HG03439 (cell line): ENCODE data around the gene APC2.
A peak's percentile ranks its signal among the peaks of the same experiment; 100 is the strongest.
"Not testable (repeated sequence)": the region's sequence is repeated elsewhere in the genome, so short reads cannot be mapped to it uniquely, and the experiment has no call there.

ENCODE experiments used
- ATAC-seq: cut with Tn5 transposase; IDR thresholded peaks from one replicate; pipeline ENCODE4 v1.9.1; 2021; ENCODE audit warnings: mild to moderate bottlenecking, moderate library complexity; ENCODE audit not compliant: unreplicated experiment

APC2 gene

DNA sequence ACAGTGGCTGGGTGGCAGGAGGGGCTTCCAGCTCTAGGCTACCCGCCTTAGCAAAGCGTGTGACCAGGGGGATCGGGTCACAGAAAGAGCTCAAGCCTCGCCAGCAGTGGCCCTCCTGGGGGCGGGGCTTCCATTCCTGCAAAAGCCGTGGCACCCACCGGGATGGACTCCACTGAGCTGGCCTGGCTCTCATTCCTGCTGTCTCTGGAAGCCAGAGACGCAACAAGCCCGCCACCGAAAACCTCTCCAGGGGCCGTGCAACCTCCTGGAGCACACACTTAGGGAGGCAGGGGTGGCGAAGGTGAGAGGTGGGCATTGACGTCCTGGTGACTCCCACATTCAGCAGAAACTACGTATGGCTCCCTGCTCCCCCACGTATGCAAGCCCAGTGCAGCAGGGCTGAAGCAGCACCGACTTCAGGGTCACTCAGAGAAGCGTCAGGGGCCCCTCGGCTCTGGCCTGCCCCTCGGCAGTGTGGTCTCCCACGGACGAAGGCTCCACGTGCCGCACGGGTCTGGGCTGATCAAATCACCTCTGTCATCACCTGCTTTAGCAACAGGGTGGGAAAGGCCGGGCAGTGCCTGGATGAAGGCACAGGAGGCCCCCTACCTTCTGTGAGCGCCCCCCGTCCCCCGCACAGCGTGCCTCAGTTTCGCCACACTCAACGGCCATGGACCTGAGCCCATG is 26.0 kb downstream of the APC2 start:
- ATAC-seq: no peak

DNA sequence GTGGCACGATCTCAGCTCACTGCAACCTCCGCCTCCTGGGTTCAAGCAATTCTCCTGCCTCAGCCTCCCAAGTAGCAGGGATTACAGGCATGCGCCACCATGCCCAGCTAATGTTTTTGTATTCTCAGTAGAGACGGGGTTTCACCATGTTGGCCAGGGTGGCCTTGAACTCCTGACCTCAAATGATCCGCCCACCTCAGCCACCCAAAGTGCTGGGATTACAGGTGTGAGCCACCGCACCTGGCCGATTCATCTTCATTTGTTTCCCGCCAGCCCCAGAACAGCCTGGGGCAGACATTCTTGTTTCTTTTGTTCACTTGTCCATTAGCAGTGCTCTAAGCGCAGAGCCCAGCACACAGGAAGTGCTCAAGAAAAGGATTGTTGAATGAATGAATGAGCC is 27.1 kb downstream of the APC2 start:
- ATAC-seq: not testable (repeated sequence)

- peak; percentile 85 for ATAC-seq
Measured at GRCh38 chr19:1478934-1479707, 29.2 kb downstream of the APC2 start, which contains the start of gene C19orf25. Gene C19orf25, minus strand, starts transcription at chr19:1479215. Its CDS starts 312 bp downstream, at chr19:1478903.

GRCh38 chr19:1481224-1481892 is 31.4 kb downstream of the APC2 start:
- ATAC-seq: no peak

DNA sequence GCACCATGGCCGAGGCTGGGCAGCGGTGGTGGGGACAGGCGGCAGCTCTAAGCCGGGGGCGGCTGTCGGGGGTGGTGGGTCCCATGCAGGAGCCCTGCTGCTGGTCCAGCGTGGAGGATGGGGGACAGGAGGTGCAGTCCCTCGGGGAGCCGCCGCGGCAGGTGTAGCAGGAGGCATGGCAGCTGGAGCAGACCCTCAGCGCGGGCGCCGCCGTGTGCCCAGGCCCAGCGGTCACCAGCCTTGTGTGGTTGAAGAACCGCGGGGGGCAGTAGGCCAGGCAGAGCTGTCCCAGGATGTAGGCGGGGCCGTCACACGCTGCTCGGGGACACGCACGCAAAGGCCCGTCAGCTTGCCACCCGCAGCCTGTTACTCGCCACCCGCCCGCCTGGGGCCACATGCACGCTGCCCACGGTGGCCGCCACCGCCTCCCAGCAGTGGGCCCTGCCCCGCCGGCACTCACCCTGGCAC is 32.0 kb downstream of the APC2 start:
- ATAC-seq: no peak

- ATAC-seq: no peak
Measured at GRCh38 chr19:1482361-1483130, 32.6 kb downstream of the APC2 start.

- no peak for ATAC-seq
Measured at GRCh38 chr19:1483131-1483978, 33.4 kb downstream of the APC2 start.

DNA sequence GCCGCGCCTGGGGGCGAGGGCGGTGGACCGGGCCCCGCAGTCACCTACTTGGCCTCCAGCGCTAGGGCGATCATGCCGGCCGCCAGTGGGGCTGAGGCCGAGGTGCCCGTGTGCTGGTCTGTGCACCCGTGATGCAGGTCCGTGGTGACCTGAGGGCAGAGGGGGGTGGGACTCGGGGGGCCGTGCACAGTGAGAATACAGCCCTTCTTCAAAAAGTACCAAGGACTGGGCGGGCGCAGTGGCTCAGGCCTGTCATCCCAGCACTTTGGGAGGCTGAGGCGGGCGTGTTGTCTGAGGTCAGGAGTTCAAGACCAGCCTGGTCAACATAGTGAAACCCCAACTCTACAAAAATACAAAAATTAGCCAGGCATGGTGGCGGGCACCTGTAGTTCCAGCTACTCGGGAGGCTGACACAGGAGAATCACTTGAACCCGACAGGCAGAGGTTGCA is 34.1 kb downstream of the APC2 start:
- no peak for ATAC-seq

GRCh38 chr19:1486720-1487575 is 37.0 kb downstream of the APC2 start:
- no peak for ATAC-seq

GRCh38 chr19:1487576-1488281 is 37.8 kb downstream of the APC2 start:
- ATAC-seq: no peak

DNA sequence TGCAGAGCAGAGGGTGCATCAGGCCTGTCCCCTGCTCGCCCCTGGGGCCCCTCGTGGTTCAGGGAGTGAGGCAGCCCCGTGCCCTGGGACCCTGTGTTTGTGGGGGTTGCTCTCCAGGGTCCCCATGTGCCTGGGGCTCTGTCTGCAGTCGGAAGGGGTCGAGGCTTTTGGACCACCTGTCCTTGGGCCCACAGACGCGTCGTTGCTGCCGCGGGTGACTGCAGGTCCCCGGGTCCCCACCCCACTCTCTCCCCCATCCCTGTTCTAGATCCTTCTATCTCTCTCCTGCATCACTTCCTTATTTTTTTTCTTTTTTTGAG is 38.3 kb downstream of the APC2 start:
- ATAC-seq: no peak

GRCh38 chr19:1489463-1490310 is 39.8 kb downstream of the APC2 start:
- no peak for ATAC-seq

- peak; percentile 74 for ATAC-seq
Measured at GRCh38 chr19:1490311-1491113, 40.6 kb downstream of the APC2 start, which contains the start of gene PCSK4. Gene PCSK4, minus strand, starts transcription at chr19:1490350. Its CDS starts 4 bp downstream, at chr19:1490346.

DNA sequence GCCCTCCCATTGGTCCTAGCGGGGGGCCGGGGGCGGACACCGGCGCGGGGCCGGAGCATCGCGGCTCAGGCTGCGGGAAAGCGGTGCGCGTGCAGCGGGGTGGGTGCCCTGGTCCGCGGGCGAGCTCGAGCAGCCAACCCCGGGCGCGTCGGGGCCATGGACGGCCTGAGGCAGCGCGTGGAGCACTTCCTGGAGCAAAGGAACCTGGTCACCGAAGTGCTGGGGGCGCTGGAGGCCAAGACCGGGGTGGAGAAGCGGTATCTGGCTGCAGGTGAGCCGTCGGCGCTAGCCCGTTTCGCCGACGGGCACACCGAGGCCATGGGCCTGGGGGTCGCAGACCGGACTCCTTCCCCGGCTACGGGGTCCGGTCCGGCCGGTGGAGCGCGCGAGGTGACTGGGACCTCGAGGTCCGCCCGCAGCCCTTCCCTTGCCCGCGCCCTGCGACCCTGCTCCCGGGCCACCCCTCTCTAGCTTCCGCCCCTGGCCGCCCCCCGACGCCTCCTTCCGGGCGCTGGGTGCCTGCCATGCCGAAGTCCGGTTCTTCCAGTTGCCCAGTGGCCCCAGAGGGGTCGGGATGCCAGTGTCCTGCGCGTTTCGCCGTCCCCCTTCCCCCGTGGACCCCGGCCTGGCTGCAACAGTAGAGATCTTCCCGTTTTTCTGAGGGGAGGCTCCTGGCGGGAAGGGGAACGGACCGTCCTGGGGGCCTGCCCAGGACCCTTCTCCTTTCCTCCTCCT is 41.4 kb downstream of the APC2 start, which contains the start of gene REEP6:
Gene REEP6 (plus strand): TSS at position 68 of the 735 bp plus-strand sequence. CDS start 89 bp downstream, at position 157.
- ATAC-seq: no peak

DNA sequence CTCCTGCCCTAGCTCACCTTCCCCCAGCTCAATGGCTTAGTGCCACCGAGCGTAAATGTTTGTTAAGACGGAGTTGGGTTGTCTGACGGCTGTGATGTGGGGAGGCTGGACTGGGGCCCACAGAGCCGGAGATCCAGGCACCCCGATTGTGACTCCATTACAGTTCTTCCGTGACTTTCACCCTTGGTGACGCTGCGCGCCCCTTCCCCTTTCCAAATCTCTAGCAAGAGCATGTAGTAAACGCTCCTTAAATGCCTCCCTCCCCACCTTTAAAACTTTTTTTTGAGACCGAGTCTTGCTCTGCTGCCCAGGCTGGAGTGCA is 41.9 kb downstream of the APC2 start:
- no peak for ATAC-seq

GRCh38 chr19:1492474-1493006 is 42.6 kb downstream of the APC2 start:
- ATAC-seq: no peak
